NCI-H2227 (cell line): ENCODE results near the gene COL3A1.

ENCODE experiments used
- DNase-seq: peaks from one replicate; lab custom pipeline; 2025; ENCODE audit not compliant: unreplicated experiment; lab: John Stamatoyannopoulos, UW

COL3A1 gene

DNA sequence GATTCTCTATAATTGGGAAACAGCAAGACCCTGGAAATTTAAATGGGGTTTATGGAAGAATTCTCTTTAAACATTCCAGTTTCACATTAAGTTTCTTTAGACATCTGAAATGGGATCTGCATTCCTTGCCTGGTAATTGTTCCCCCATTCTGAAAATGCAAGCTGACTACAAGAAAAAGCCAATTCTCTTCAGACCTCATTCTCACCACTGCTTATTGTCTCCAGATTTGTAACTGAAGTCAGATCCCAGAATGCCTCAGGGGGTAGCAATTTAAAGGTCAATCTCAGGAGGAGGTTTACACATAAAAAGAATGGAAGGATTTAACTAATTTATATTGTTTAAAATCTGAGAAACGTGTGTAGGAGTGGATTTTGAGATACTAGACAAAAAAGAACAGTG is 41.2 kb downstream of the COL3A1 start:
- DNase-seq = no peak

DNA sequence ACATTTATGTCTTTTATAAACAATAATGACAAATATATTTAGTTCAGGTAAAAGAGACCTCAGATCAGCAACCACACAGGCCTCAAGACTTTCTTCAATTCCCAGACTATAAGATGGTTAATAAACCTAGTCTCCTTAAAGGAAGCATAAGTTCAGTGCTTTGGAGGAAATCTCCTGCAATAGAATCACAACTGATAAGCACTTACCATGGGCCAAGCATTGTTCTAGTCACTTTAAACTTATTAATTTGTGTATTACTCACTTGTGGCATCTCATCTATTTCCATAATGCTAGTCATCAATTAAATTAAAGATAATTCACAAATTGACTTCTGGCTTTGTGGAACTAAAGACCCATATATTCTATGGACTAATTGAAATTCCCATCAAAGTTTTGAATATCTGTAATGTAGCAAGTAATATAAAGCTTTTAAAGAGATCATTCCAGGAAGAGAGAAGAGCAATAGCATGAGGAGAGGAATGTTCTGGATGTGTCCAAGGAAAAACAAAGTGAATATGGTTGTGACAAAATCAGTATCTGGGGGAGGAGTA is 42.2 kb downstream of the COL3A1 start:
- DNase-seq = no peak

DNA sequence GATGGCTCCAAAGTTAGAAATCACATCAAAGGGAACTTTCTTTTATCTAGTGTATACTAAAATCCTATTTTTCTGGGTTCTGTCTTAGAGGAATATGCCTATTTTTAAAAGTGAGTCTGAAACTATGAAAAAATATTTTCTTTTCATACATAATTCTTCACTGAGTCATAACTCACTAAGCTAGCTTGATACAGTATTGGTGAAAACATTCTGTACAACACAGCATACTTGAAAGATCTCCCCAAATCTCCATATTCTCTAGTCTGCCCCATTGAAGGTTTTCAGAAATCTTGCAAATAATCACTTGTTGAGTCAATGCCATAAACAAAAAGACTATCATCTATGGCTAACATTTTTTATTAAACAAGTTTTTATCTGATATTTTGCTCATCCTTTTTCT is 44.5 kb downstream of the COL3A1 start:
- no peak for DNase-seq

DNA sequence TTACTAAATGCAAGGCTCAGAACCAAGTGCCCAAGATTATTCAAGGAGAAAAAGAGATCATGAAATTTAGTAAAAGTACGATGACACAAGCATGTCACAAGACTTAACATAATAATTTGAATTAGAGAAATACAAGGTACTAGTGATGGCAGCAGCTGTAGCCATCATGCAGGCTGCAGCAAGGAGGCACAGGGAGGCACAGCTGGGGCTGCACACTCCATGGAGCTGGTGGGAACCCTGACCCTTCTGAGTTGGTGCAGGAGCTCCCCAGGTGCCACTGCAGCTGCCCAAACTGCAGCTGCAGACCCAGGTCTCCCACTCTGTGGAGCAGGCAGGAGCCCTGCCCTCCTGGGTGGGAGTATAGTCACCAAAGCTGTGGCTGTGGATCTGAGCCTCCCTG is 46.0 kb downstream of the COL3A1 start:
- DNase-seq = no peak

DNA sequence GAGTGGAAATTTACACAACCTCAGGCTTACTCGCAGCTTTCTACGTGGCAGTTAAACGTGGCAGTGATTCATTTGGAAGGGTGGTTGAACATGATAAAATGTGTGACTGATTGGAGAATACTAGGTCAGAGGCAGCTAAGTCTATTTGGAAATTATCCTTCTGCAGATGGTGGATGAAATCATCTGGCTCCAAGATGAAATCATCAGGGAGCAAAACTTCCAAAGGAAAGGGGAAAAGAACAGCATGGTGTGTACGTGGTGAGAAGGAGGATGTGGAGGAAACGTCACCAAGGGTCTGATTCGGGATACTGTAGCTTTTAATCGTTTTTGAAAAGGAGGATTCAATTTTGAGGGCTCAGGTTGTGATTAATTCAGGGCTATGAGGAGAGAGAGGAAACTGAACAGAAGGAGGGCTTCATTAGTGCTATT is 47.9 kb downstream of the COL3A1 start:
- DNase-seq = no peak

DNA sequence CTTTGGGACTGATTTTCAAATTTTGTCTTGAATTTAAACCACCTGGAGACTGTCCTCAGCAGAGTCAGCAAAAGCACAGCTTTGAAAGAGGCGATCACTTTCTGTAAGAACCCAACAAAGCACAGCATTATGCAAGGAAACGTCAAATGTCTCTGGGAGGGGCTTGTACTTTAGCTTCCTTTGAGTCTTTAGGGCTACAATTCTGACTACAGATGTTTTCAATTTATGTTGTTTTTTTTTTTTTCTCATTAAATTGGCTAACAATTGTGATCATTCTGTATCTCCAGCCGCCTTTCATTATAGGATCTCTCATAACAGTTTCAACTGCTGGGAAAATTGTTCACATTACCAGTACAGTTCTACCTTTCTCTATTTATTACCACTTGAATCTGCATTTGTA is 48.3 kb downstream of the COL3A1 start:
- no peak for DNase-seq

DNA sequence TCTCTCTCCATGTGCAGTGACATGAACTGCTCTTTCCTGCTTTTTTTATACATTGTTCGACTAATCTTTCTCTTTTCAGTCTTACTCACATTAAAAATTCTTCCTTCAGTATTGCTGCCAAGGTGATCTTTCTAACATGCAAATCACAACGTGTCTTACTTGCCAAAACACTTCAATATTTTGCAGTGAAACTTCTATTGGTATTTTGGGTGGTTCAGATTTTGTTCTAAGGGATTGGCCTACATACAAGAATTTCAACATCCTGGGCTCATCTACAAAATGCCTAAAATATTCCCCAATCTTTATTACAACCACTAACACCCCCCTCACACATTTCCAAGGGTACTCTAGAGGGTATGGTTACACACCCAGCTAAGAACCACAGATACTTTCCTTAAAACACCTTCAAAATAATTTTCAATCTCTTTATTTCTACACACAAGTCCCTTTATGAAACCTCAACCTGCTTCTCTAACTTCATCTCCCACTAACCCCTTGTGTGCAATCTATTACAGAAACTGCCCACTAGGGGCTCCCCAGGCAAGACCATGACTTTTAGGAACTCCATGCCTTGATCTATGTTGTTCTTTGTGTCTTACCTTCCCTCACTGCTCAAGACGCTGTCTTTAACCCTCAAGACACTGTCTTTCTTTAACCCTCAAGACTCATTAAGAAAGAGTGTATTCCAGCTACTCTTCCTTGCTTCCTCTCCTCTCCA is 50.9 kb downstream of the COL3A1 start:
- no peak for DNase-seq

DNA sequence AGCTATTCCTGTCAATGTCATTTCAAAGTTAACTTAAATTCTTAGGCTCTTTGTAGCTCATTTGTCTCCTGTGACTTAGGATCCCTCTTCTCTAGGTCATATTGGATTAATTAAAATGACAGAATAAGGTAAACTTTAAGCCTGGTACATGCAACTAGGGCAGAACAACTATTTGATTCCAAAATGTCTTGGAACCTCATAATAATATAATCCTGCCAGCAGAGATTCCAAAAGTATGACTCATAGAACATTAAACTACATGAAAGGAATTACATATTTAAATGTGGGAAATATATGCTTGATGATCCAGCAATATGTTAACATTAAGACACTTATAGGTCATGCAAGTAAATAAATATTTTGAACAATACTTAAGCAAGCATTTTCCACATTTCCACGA is 63.3 kb downstream of the COL3A1 start:
- no peak for DNase-seq

DNA sequence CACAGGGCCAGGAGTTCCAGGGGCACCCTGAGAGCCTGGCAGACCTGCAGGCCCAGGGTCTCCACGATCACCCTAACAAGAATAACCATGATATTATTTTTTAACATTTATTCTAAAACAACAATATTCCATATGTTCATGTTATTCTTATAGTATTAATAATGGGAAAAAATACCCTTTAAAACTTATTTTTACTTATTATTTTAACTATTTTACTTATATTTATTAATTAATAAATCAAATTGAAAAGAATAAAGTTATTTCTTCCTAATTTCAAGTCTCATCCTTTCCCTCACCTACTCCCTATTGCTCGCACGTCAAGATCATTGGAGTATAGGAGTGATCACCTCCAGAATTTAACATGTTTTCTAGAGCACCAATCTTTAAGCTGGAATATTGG is 71.7 kb downstream of the COL3A1 start:
- DNase-seq = no peak

DNA sequence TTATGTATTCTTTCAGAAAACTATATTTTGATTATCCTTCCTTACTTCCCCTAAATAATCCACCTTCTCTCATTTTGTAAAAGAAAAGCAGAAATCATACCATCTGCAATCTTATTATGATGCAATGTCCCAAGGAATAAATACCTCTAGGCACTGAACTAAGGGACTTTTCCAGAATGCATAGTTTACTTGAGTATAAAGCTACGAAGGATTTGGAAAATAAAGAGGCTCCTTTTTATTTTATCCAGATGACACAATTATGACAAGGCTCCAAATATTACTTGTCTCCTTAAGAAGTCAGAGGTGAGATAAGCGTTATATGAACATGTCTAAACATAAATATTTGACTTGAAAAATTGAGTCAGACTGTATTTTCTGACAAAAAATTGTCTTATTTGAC is 72.1 kb downstream of the COL3A1 start:
- DNase-seq = no peak

DNA sequence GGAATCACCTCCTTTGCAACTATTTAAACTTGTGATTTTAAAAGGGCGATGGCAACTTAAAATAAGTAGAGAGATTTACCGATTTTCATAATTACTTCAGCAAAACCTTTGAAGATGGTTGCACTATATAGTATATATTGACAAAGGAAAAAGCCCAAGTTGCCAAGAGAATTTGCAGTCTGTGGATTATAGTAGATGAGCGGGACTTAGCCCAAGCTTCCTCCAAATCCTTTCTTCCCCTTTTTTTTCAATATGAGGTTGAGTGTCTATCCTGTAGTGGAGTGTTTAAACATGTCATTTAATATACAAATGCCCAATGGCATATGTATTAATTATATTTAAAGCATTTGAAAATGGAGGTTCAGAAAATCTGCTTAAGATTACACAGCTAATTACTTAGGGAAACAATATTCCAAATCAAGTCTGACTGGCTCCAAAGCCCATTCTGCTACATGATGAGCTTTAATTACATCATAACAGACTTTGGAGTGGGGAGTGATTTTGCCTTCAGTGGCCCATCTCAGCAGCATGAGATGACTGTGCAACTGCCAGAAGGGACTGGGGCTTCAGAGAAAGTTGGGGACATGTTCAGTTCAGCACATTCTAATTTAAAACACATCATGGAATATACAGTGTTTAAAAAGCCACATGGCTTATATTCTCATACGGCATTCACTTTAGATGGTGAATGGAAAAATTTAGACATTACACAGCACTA is 73.2 kb downstream of the COL3A1 start:
- DNase-seq = no peak

DNA sequence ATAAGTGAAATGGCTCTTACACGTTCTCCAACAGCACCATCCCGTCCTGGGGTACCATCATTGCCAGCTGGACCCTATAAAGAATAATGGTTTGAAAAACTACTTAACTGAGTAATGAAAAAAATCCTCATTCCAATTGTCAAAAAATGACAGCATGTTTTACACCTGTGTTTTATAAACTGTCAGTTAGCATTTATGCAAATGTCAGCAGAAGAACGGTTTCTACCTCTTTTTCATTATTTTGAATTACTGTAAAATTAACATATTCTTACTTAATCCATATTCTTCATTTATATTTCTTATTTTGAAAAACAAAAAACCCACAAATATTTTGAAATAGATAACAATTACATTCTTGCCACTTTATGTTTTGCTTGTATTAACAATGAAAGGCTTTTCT is 74.0 kb downstream of the COL3A1 start:
- no peak for DNase-seq

DNA sequence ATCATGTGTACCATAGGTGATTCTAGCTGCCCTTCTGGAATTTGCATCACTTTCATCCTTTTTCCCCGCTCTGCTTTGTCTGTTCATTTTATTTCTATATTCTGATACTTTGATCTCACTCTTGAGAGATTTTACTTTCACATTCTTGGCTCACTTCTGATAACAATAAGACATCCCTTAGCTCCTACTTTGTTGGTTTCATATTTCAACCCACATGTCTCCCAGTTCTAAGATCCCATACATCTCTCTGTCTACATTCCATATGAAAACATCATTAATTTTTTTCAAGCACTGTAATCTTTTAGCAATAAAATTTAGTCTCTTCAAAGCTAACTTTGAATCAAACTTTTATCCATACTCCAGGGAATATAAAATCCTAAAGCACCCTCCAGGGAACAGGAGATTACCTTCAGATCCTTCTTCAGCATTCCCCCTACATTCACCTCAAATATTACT is 75.6 kb downstream of the COL3A1 start:
- DNase-seq = no peak

DNA sequence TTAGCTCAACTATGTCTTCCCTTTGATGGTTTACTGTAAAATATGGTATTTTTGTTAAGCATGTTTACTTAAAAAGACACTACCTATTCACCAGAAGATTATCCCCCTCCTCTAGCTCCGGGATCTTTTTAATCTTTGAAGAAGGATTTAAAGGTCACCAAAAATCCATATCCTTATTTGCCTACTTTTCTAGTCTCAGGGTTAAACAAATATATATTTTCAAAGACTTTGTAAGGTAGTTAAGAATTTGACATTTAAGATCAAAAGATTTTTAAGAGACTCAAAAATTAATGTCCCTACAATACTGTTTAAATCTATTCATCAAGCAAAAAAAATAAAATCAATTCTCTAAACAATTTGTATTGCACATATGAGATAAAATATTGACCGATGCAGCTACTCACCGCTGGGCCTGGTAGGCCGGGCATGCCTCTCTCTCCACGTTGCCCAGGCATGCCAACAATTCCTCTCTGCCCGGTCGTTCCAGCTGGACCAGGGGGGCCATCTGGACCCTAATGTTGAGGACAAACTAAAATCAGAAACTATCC is 76.1 kb downstream of the COL3A1 start:
- DNase-seq = no peak

DNA sequence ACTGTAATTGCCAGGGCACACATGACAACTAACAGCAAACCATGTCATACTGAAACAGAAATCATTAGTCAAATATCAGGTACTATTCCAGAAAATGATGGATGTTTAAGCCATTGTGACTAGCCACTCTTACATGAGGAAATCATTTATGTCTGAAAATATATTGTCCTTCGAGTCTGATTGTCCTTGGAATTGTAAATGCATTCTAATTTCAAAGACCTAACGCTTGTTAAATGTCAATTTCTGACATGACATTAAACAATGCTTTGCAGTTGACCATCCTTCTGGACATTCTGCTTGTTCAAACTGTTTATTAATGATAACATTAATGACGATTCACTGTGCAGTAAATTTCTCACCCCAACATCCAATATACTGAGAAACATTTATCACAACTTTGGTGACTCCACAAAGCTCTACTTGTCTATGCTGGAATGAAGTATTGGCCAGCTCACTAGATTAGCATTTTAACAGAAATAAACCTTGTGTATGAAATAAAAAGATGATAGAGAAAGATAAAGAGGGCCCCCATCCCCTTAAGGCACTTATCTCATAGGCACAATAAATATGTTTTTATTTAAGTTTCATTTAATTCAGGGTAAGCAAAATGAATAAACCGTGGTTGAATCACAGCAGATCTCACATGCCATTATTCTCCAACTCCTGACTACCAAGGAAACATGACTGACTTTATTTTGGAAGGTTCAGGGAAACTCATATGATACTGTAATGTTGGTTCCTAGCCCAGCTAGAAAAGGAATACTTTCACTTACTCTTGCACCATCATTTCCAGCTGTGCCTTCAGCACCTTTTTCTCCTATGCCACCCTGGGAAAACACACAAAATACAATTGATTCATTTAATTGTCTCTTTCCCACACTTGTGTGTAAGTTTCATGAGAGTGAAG is 82.3 kb downstream of the COL3A1 start:
- DNase-seq = no peak

DNA sequence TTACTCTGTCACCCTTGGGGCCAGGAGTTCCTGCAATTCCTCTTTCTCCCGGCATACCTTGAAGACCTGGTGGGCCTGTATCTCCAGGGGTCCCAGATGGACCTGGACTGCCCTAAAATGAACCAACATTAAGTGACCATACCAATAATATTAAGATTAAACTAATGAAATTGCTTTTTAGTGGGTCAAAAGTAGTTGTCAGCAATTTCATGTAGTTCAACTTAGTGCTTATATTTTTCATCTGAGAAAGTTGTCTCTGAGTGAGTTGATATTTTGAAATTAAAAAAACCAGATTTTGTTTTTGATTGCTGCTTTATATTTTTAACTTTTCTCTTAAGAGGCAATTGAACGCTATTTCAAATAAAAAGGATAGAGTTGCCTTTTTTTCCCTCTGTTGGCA is 83.1 kb downstream of the COL3A1 start:
- no peak for DNase-seq

DNA sequence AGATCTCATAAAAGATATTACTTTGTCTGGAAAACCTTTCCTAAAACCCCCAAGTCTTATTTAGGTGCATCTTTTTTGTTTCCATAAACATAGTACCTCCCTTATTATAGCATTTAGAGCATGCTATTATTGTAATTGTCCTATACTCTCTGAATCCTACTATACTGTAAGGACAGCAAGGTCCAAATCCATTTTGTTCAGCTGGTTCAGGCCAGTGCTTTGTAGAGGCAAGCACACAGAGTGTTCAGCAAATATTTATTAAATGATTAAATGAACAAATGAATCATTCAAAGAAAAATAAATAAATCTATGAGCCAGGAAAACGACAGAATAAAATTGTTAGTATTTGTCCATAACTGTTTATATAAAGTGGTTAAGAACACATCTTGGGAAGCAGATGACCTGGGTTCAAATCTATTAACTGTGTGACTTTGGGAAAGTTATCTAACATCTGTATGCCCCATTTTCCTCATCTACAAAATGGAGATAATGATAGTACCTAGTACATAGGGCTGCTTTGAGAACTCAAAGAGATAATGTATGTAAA is 86.0 kb downstream of the COL3A1 start:
- no peak for DNase-seq
